Measurements from ENCODE around the gene UXS1. TPM values are rescaled to one million over a fixed set of nuclear protein-coding genes. Genes with fewer than 3 reads are reported as not detected.

Gene UXS1
- total and polyA plus RNA-seq, 9 of the 15 experiments (the other 6 are each of a cell fraction or from before 2014, with no cell fraction given), result 5.8 to 25.8 (median 15.0) TPM

DNA sequence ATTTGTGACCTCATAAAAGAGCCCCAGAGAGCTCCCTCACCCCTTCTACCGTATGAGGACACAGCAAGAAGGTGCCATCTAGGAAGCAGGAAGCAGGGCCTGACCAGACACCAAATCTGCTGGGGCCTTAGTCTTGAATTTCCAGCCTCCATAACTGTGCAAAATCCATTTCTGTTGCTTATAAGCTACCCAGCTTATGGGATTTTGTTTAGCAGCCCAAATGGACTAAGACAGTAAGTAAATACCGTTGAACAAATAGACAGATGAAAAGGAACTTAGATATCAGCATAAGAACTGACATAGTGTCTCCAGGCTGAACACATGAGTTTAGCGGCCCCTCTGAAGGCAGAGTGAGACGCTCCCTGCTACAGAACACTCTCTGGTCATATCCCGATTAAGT, 130.9 kb downstream of the UXS1 start (continued):
- no peak for TF ChIP-seq TFAP4 (CRISPR knock-in tag; IDR thresholded peaks at IDR 0.05; ENCODE audit: borderline replicate concordance)

- Histone ChIP-seq H2AFZ (ENCODE audit: low read depth, low read length) (no peak overlapping the region), H3K79me2 (ENCODE audit: control insufficient read depth, insufficient read depth, low read length) (no peaks in the 10 kb centered on the region), H3K27me3 (ENCODE audit: control insufficient read depth in 2 of 2, insufficient read depth in 2 of 2, low read length in 2 of 2) (peaks cover 28 to 45% of the 10 kb centered on the region in 2 experiments), H4K20me1 (replicated peaks; ENCODE audit: control insufficient read depth, insufficient read depth, low read length) (no peaks in the 10 kb centered on the region), H3K9me1 (ENCODE audit: control insufficient read depth, insufficient read depth, low read length) (no peaks in the 10 kb centered on the region), H3K9me3 (replicated peaks; ENCODE audit: control insufficient read depth, insufficient read depth, low read depth, low read length) (no peaks in the 10 kb centered on the region), H3K4me3 (no peak overlapping the region), H3K9ac (ENCODE audit: insufficient read depth in 1 of 2, low read depth in 2 of 2, low read length in 2 of 2) (no peak overlapping the region), H3K27ac (ENCODE audit: extremely low read depth, low read depth, low read length) (no peak overlapping the region), H3K4me1 (replicated peaks in 1 of 2; ENCODE audit: control insufficient read depth in 2 of 2, insufficient read depth in 2 of 2, low read length in 2 of 2) (no peaks in the 10 kb centered on the region), H3K36me3 (ENCODE audit: control insufficient read depth, insufficient read depth, low read length) (no peaks in the 10 kb centered on the region), H3K4me2 (ENCODE audit: insufficient read depth, low read length) (no peak overlapping the region)
- POLR2A ChIA-PET, result interaction anchor here (2.5 kb wide), 1 partner anchor 11 kb away, joined by 7 read pairs; no protein-coding TSS in a partner anchor
- 0% methylated on average over 5 of the region's 5 CpGs for WGBS (ENCODE audit: insufficient coverage, low coverage, missing lambda C conversion rate)
- no peak for FAIRE-seq
- no peak for DNase-seq (ENCODE audit: extremely low read depth in 1 of 4, low spot score in 3 of 4)
- CTCF ChIA-PET (ENCODE audit: low intra/inter-chr PET ratio), result no interaction called here
- in situ Hi-C loops (cut with MboI), result no loop called here
- ATAC-seq, result no peak
- BruUV-seq (replicated peaks), result no TSS peak
- intact Hi-C loops (cut with micrococcal nuclease), result no loop called here
- TF ChIP-seq ZNF316 (IDR thresholded peaks at IDR 0.05) (no peak), KLF13 (tag; IDR thresholded peaks at IDR 0.05; ENCODE audit: borderline replicate concordance, low read depth) (no peak), ZNF165 (CRISPR knock-in tag; IDR thresholded peaks at IDR 0.05; ENCODE audit: borderline replicate concordance) (no peak), GTF2E2 (tag; IDR thresholded peaks at IDR 0.05) (no peak), ZNF407 (IDR thresholded peaks at IDR 0.05; ENCODE audit: low read depth) (no peak), THAP12 (CRISPR knock-in tag; IDR thresholded peaks at IDR 0.05) (no peak), ZNF184 (CRISPR knock-in tag; IDR thresholded peaks at IDR 0.05) (no peak)
- TF ChIP-seq, protein P1, sequence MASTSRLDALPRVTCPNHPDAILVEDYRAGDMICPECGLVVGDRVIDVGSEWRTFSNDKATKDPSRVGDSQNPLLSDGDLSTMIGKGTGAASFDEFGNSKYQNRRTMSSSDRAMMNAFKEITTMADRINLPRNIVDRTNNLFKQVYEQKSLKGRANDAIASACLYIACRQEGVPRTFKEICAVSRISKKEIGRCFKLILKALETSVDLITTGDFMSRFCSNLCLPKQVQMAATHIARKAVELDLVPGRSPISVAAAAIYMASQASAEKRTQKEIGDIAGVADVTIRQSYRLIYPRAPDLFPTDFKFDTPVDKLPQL (IDR thresholded peaks at IDR 0.05; ENCODE audit: extremely low read depth, insufficient read length), result no peak
Measured at GRCh38 chr2:106062627-106063026, 131.5 kb downstream of the UXS1 start.

All from K562 (cell line).